Right hindlimb (tissue), 1 donor: ENCODE measurements around the gene CCDC93.
A peak's percentile ranks its signal among the peaks of the same experiment; 100 is the strongest.

Experiments used
- DNase-seq: peaks from one replicate; pipeline ENCODE4 v3.0.0-alpha.2; 2018

The CCDC93 gene, protein sequence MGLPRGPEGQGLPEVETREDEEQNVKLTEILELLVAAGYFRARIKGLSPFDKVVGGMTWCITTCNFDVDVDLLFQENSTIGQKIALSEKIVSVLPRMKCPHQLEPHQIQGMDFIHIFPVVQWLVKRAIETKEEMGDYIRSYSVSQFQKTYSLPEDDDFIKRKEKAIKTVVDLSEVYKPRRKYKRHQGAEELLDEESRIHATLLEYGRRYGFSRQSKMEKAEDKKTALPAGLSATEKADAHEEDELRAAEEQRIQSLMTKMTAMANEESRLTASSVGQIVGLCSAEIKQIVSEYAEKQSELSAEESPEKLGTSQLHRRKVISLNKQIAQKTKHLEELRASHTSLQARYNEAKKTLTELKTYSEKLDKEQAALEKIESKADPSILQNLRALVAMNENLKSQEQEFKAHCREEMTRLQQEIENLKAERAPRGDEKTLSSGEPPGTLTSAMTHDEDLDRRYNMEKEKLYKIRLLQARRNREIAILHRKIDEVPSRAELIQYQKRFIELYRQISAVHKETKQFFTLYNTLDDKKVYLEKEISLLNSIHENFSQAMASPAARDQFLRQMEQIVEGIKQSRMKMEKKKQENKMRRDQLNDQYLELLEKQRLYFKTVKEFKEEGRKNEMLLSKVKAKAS

DNA sequence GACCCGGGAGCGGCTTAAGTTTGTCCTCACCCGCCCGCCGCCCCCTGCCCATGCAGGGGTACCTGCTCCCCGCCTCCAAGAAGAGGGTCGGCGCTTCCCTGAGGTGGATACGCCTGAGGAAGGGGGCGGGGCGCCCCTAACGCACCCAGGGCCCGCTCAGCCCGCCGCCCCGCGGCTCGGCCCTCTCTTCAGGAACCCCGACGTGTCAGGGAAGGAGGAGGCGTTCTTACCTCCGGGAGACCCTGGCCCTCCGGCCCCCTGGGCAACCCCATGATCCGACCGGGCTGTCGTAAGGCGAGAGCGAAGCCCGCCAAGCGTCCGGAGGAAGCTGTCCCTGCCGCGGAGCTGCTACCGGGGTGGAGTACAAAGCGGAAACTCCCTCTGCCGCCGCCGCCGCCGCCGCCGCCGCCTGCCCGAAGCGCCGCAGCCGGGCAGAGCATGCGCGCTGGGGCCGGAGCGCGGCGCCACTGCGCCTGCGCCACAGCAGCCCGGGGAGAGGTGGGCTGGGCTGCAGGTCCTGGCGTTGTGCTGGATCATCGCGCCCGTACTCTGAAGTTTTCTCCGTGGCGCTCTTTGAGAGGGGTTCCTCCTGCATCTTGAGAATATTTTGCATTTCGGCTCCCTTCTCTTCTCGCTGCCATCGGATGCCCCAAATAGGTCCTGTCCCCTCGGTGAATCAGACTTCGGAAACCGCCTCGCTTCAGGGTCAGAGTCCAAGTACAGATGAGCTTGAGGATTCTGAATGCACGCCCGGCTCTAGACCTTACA, at the start of gene CCDC93:
TSS of gene CCDC93 (minus strand) at position 347 of the 768 bp plus-strand sequence. CDS start at position 272, 75 bp downstream.
- peak; percentile 93 for DNase-seq

DNA sequence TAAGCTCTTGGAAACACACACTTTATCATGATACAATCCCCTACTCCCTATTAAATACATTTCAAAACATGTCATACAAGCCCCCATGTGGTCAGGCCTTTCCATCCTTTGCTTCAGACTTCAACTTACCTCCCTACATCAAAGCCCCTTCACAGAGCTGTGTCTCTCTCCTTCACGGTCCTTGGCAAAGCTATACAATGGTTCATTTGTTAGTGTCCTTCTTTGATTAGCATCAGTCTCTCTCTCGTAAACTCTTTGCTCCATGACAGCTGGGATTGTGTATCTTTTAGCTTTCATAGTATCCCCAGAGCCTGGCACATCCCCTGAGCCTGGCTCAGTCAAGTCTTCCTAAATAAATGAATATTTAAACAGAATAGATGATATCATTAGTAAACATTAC, 48.8 kb upstream of the CCDC93 start:
- no peak for DNase-seq

DNA sequence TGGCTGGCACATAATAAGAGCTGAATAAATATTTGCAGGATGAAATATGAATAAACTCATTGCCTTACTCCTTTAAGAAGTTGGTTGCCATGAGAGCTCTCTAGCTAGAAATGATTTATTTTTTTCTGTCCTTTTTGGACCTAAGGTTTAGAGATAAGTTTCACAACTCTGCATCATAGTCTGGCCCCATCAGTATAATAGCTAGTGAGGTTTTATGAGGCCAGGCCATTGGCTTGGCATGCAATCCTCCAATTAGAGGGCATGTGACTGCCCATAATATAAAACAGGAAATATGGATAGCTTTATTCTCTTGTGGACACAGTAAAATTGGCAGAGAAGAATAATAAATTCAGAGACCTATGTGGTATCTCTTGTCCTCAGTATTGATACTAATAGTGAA, 48.2 kb upstream of the CCDC93 start:
- DNase-seq = no peak

DNA sequence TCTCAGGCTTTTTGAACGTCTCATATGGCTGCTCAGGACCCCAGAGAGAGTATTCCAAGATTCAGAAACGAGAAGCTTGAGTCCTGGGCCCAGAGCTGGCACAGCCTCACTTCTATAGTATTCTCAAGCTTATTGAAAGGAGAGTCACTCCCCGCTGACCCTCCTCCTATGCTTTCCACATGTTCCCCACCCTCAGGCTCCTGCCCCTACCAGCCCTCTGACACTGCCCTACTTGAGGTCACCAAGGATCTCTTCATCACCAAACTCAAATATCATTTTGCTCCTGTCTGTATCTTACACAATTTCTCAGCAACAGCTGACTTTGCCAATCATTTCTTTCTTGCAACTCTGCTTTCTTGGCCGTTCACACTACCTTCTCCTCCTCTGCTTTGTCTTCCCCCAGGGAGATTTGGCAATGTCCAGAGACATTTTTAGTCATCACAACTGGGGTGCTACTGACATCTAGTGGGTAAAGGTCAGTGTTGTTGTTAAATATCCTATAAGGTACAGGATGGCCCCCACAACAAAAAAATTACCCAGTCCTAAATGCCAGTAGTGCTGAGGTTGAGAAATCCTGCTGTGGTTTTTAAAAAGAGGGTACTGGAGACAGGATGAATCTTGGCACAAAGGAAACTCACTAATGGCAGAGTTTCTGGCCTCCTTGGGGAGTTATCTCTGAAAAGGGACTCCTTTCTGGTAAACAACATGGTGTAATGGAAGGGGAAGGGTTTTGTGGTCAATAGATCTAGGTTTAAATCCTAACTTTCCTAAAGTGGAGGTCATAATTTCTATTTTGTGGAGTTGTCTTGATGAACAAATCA, 47.5 kb upstream of the CCDC93 start:
- no peak for DNase-seq

DNA sequence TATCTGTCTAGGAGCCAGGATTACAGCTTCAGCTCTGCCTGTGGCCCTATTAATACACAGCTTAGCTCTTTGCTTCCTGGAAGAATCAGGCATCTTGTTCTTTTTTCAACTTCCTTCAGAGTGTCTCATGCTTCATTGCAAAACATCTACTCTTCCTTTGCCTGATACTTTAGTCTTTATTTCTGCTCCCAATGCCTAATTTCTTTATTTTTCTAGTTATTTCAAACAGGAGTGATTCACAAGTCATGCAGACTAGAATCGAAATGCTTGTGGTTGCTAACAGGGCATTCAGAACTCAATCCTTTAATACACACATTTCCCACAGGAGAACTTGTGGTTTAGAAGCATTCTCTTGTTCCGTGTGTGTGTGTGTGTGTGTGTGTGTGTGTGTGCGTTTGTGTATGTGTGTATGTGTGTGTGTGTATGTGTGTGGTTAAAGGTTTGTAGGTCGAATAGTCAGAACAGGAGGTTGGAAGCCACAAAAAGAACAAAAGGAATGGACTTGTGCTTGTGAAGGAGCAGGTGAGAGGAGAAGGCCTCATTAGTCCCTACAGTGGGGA, 46.1 kb upstream of the CCDC93 start:
- DNase-seq = peak; percentile 27

DNA sequence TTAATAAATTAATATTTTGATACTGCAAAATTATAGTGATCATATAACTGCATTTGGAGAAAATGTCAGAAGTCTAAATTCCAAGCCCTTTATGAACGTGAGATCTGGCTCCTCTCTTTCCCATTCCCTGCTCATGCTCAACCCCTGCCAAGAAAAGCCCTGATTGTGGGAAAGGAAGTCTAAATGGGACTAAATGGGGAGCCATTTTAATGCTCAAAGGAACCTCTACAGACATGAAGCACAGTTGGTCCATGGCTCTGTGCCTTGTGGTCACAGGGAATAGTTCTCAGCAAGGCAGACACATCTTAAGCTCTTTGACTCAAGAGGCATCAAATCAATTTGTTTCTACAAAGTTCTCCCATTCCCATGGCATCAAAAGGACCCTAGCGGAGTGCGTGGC, 45.1 kb upstream of the CCDC93 start:
- DNase-seq = no peak

DNA sequence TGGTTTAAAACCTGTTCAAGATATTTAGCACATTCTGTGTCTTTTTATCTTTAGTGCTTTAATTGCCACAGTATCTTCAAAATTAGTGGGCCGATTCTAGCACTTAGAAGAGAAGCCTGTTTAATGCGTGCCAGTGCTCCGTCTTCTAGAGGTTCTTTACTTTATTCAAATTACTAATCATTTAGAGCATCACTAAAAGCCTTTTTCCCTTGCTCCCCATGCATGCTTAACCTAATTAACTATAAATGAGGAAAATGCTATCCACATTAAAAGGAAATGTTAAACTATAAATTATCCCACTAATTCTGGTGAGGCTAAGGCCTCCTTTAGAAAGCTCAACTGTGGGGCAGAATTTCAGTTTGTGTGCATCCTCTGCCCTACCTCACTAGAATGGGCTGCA, 42.9 kb upstream of the CCDC93 start:
- no peak for DNase-seq

DNA sequence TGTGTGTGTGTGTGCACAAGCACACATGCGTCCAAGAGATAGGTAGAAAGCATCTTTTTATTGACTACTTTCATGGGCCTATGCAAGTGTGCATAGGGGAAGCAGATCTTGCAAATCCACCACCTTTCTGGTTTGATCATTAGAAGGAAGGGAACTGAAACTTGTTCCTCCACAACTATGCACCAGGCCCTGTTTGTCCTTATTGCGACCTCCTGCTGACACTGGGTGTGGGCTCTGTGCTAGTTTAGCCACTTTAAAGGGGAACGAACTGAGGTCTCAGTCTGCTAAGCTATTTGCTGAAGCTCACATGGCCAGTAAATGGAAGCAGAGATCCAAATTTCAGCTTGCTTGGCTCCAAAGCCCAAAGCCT, 42.3 kb upstream of the CCDC93 start:
- DNase-seq = no peak

DNA sequence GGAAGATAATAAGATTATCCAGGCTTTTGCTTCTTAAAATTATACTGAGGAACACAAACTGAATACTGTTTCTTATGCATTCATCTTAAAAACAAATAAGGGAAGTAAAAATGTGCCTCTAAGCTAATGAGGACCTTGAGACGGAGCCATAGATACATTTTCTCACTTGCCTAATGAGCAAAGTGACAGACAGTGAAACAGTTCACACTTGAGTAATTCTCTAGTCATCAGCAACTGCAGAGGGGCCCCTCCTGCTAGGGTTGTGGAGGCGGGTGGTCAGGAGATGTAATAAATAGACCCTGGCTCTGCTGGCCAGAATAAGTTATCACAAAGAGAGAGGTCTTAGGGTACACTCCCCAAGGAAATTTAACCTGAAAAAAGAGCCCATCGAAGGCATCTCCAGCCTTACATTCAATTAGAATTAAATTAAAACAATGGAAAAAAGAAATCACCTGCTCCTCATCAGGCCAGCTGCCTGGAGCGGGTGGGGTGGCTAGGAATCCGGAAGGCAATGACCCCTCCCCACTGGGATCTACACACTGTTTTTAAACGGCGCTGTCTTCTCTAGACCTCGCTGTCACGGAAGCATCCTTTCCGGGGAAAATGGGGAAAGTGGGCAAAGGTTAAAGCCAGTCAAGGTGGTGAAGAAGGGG, 41.8 kb upstream of the CCDC93 start:
- DNase-seq = no peak

DNA sequence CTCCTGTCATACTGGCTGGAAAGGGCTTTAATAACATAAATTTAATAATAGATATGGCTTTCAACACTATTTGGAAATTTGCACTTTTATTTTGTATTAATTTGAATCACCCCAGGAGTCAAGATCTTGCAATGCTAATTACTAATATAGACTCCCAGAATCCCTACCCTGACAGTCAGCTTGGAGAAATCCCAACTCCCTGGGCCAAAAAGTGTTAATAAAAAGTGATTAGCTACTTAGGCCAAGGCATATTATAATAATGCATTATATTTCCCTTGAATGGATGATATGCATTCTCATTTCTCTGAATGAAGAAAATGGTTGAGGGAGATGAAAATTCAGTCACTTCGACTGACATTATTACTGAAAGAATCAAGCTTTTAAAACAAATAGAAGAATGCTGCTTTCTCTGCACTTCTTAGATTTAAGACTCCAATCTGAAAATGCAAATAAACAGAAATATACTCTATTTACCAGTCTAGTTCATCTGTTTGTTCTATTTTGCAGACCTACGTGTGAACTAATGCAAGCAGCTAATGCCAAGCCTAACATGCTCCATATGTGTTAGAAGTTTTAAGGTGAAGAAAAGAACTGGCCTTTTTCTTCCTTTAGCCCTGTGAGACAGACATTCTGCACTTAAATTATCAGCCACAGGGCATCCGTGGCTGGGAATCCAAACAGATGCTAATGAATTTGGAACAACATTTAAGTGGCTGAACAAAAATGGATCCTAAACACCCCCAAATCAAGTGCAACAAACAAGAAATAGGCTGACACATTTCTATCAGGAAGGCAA, 40.5 kb upstream of the CCDC93 start:
- DNase-seq = no peak

DNA sequence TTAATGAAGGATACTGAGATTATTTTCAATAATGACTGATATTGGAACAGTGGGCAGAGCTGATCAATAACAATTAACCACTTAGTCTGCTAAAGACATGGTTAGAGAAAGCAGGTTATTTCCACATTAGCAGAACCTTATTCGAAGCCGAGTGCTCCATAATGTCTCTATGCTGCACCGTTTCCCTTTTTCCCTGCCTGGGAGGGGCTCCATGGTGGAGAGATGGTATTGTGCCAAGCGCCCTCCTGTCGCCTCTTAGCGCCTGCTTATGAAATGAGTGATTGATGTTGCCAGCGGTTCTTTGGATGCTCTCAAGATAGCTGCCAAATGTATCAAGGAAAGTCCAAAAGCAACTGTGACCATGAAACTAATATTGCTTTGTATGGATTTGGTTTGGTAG, 39.8 kb upstream of the CCDC93 start:
- no peak for DNase-seq

DNA sequence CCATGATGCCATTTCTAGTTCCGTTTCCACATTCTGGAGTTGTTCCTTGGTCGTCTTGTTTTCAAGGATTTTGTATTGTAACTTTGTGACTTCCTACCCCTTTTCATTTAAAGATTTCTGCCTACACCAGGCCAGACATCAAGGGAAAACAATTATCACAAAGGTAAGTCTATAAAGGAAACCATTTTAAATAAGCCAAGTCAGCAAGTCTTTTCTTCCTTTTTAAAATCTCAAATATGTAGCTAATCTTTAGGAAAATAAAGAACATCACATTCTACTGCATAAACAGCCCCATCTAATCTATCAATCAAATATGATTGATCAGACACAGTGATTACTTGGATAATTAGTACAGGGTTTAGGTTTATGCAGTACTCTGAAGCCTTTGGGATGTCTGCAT, 38.6 kb upstream of the CCDC93 start:
- no peak for DNase-seq

DNA sequence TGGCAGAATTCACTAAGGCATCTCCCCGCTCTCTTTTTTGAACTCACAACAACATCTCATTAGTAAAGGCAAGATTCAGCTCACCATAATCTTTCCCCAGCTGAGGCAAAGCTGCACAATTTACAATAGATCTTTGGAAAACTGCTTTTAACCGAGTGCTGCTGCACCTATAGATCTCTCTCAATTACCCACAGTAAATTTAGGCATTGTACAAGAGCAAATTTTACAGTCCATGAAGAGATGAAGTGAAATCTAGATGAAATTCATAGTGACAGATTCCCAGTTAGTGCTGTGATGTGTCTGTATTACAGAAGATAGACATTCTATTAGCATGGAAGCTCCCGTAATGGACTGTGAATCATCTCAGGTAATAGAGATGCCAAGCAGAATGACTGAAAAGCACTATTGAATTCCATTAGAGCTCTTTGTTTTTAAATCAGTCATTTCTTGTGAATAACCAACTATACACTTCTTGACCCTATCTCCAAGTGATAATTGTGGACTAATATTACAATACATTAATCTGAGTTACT, 38.0 kb upstream of the CCDC93 start:
- no peak for DNase-seq

DNA sequence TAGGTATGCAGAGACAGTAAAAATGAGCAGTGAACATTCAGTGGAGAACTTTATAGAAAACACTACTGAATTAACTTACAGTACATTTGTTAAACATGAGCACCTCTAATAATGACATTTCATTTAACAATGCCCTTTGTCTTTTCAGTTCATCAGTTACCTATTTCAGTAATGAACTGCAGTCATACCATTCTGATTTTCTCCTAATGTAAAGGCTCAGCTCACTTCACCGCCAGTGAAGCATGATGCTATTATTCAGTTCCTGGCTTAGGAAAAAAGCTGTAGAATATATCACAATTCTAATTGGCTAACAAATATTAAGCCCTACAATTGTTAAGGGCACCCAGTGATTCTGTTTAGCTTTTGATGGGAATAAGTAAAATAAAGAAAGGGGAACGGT, 37.1 kb upstream of the CCDC93 start:
- DNase-seq = no peak

DNA sequence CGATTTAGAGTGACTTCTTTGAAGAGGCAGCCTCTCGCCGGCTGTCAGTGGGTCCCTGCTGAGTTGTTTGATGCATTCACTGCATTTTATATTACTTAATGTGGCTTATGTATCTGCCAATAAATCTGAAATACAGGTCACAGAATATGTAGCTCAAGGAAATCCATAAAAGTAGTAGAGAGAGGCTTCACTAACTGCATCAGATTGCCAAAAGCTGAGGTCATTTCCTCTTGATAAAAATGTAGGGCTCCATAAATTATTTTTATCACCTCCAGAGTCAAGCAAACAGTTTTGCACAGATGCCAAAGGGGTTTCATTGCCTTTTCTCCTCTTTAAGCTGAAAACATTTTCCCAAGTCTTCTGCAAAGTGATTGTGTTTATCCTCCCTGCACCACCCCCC, 36.5 kb upstream of the CCDC93 start:
- DNase-seq = no peak

DNA sequence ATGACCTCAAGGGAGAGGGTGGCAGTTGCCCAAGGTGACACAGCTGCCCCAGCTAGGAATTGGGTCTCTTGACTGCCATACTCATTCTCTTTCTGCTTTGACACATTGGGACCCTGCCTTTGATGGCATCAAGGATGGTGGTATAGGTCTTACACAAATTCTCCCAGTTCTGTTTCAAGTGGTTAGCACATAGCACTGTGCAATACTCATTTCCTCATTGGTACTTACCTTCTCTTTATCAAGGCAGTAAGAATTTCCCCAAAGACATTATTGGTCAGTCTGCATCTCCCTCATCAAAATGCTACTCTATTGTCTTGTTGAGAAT, 35.9 kb upstream of the CCDC93 start:
- no peak for DNase-seq

DNA sequence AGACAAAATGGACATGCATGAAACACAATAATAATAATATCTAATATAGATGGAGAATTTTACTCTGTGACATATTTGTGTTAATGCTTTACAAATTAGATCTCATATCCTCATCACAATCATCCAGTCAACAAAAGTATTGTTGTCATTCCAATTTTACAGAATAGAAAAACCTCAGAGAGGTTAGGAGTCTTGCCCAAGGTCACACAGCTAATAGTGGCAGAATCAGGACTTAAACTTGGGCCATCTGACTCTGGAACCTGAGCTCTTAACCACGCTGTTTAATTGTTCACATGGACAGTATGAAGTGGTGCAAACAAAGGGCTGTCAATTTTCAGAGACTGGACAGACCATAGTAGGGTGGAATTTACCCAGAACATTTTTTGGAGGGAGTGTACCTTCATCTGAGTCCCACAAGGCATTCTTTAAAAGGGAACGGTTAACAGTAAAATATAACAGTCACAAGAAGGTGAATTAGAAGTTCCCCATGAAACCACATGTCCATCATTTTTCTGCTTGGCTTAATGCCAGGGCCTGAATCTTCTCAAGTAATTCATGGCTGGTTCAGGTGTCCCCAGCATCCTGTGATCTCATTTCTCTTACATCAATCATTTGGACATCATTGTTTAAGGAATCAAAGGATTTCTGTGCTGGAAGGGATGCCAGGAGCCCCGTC, 35.4 kb upstream of the CCDC93 start:
- no peak for DNase-seq

DNA sequence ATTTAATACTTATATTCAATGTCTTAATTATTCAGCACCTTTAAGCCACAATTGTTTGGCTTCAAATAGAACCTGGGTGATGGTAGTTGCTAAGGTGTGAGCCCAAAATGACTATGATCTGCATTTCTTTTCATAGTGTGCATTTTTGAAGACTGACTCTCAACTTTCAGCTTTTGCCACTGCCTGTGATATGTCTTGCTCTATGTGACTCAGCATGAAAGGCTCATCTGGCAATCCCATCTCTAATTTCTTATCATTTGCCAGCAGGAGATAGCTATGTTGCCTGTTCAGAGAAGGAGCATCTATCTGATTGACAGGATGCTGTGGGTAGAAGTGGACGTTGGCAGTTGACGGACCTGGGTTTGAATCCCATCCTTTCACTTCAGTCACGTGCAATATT, 34.5 kb upstream of the CCDC93 start:
- DNase-seq = no peak

DNA sequence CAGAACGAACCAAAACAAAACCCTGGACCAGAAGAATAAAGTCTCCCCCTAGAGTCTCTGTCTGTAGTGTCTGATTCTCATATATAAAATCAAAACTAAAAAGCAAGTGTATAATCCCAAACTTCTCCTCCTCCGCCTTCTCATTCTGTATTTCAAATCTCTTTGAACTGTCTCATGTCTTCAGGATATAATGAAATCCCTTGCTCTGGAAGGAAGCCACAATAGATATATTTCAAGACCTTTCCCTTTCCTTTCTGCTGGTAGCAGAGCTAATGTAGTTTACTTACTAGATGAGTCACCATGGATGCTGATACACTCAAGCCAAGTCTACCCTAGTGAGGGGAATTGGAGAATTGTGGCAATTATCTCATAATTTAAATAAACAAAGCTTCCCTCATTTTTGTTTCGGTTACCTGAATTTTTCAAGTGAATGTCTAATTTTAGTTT, 33.5 kb upstream of the CCDC93 start:
- no peak for DNase-seq

DNA sequence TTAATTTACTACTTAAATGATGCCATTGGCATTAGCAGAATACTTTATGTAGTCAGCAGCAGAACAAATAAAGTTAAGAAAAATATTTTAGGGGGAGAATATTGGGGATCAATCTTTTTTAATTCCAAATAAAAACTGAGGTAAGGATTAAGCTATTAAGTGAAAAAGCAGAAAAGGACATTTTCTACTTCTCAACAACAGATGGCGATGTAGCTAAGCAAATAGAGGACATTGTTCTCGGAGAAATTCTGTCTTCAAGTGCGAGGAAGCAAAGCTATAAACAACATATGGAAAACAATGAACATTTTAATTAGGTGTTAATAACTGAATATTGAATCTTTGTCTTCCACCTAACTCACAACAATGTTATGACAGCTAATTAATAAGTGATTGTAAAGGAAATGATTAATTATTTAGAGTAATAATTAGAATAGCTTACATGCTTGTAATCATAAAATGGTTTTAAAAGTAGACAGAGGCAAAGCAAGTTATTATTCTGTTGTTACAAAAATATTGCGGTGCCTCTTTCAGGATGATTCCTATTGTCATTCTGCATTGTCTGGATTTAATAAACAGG, 32.9 kb upstream of the CCDC93 start:
- DNase-seq = no peak
